Calu3 (cell line): ENCODE data around the gene POLR1G. TPM values are rescaled to one million over a fixed set of nuclear protein-coding genes. Genes with fewer than 3 reads are reported as not detected.

Source experiments
- BruUV-seq: library from RNA; stranded (reverse); fragments of 400-500 nt; replicated peaks from 2 replicates; lab custom pipeline; 2021; lab: Mats Ljungman, UMichigan
- CTCF ChIA-PET: fragments of 300-600 bp; sonication (Branson Sonifier 250); formaldehyde crosslinking; loops from one replicate; lab custom pipeline; 2022; ENCODE audit warnings: antibody characterized with exemption; lab: Charles Lee
- DNase-seq: peaks from one replicate; pipeline ENCODE4 v3.0.0; 2022
- H3K27ac Mint-ChIP-seq: one replicate; pipeline ENCODE4 v1.8.0; 2022; ENCODE audit warnings: mixed read lengths; ENCODE audit not compliant: unreplicated experiment
- H3K27me3 Mint-ChIP-seq: one replicate; pipeline ENCODE4 v1.8.0; 2022; ENCODE audit warnings: mixed read lengths; ENCODE audit not compliant: unreplicated experiment
- H3K36me3 Mint-ChIP-seq: one replicate; pipeline ENCODE4 v1.8.0; 2022; ENCODE audit warnings: mild to moderate bottlenecking, moderate library complexity, mixed read lengths; ENCODE audit not compliant: insufficient read depth, unreplicated experiment
- H3K4me1 Mint-ChIP-seq: one replicate; pipeline ENCODE4 v1.8.0; 2022; ENCODE audit warnings: mild to moderate bottlenecking, low read depth, mixed read lengths; ENCODE audit not compliant: unreplicated experiment
- H3K4me3 Mint-ChIP-seq: one replicate; pipeline ENCODE4 v1.8.0; 2022; ENCODE audit warnings: mild to moderate bottlenecking, low read depth, moderate library complexity, mixed read lengths; ENCODE audit not compliant: unreplicated experiment
- H3K9me3 Mint-ChIP-seq: one replicate; pipeline ENCODE4 v1.8.0; 2022; ENCODE audit warnings: low read depth, mixed read lengths; ENCODE audit not compliant: unreplicated experiment
- intact Hi-C: fragments of 100-400 bp; cut with micrococcal nuclease; formaldehyde crosslinking; loops from one replicate; pipeline ENCODE4 v1.10.0; 2022; ENCODE audit not compliant: unreplicated experiment
- total RNA-seq: library from RNA; stranded (reverse); gene quantifications from 2 replicates; pipeline ENCODE4 v1.2.3, GENCODE V29; 2022
- TF ChIP-seq, protein P1 (sequence below): fragments of 200-600 bp; IDR thresholded peaks from one replicate; pipeline ENCODE4 v1.8.0; 2022; ENCODE audit warnings: antibody characterized with exemption; ENCODE audit not compliant: unreplicated experiment

Gene POLR1G
- total RNA-seq, 1 experiment from 2014 or later: 25.8 TPM

DNA sequence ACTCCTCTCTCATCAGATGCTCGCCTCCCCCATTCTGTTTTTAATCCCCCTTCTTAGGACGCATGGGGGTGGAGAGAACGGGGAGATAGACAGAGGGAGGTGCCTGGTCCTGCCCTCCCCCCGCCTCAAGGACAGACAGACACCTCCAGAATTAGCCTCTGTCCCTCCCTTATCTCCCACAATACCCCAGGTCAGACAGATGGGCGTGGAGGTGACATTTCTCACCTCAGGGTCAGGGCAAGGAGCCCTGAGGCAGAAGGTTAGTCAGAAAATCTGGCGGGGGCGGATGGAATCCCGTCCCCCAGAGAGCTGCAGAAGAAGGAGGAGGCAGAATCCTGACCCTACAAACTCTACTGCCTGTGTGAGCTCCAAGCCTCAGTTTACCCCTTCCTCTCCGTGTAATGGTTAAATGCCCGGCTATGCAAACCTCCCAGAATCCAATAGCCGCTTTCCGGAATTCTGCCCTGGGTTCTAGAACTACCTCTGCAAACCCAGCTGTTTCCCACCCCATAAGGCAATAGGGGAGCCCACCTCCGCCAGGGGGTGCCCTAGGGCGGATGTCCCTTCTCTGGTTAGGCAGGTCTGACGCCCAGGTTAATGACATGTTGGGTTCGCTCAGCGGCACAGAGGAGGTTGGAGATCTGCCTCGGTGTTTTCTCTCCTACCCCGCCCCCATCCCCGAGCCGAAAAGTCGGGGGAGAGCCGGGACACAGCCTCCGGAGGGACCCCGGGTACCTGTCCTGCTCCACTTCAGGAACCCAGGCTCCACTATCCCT lies 2.5 kb upstream of the POLR1G start:
- peak; percentile 97 for DNase-seq
- H3K36me3 Mint-ChIP-seq: peaks cover 78% of the 10 kb centered on the region
- CTCF ChIA-PET: interaction anchor here (0.6 to 3.7 kb wide), 10 partner anchors 10 to 226 kb away, joined by 3 to 55 read pairs (median 7); partner anchors contain the start of genes BLOC1S3, ERCC1 and TRAPPC6A
- BruUV-seq: no TSS peak
- TF ChIP-seq, protein P1, sequence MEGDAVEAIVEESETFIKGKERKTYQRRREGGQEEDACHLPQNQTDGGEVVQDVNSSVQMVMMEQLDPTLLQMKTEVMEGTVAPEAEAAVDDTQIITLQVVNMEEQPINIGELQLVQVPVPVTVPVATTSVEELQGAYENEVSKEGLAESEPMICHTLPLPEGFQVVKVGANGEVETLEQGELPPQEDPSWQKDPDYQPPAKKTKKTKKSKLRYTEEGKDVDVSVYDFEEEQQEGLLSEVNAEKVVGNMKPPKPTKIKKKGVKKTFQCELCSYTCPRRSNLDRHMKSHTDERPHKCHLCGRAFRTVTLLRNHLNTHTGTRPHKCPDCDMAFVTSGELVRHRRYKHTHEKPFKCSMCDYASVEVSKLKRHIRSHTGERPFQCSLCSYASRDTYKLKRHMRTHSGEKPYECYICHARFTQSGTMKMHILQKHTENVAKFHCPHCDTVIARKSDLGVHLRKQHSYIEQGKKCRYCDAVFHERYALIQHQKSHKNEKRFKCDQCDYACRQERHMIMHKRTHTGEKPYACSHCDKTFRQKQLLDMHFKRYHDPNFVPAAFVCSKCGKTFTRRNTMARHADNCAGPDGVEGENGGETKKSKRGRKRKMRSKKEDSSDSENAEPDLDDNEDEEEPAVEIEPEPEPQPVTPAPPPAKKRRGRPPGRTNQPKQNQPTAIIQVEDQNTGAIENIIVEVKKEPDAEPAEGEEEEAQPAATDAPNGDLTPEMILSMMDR: peak; percentile 90
- H3K4me3 Mint-ChIP-seq: peak overlapping the region; percentile 92
- peaks cover 26% of the 10 kb centered on the region for H3K4me1 Mint-ChIP-seq
- intact Hi-C loops: loop anchor here (1.0 to 2.0 kb wide), 2 partner anchors 21 to 74 kb away; no protein-coding TSS in a partner anchor
- no peaks in the 10 kb centered on the region for H3K27me3 Mint-ChIP-seq
- H3K27ac Mint-ChIP-seq: peak overlapping the region; percentile 89
- H3K9me3 Mint-ChIP-seq: no peaks in the 10 kb centered on the region

DNA sequence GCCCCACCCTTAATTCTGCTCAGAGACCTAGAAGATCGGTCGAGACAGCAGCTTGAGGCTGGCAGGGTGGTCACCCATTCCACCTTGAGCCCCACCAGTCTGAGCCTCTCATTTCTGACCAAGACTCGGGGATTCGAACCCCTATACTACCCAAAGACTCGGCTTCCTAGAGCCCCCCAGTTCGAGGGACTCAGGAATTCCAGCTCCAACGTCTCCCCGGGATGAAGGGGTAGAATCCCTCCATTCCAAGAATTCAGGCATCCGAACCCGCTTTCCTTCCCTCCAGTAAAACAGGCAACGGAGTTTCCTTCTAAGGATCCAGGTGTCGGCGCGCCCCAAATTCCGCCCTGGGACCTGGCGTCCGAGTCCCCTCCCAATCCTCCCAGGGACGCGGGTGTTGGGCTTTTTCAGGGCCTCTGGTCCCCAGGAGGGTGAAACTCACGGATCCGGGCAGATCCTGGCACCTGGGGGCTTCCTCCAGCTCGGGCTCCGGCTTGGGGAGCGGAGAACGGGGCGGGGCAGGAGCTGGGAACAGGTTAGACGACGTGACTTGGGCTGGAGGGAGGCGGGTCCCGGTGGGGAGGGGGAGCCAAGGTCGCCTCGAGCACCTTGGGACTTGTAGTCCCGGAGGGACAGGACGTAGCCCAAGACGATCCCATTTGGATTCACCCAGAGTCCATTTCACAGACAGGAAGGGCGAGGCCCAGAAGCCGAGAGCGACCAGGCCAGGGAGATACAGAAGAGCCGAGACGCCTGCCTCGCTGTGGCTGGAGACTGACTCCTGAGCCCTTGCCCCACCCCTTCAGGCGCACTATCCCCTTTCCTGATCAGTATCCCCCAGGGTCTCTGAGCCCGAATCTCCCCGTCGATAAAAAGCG lies 1.6 kb upstream of the POLR1G start, which contains the start of gene PPP1R13L:
PPP1R13L (minus strand) TSS at position 513 of the 878 bp plus-strand sequence. CDS start 6,751 bp downstream, outside the sequence.
- H3K27ac Mint-ChIP-seq: peak within 1 kb of the TSS; percentile 89
- BruUV-seq: TSS peak; percentile 66
- peak; percentile 98 for DNase-seq
- peak within 1 kb of the TSS; percentile 92 for H3K4me3 Mint-ChIP-seq
- intact Hi-C loops: loop anchor here (2.0 kb wide), 1 partner anchor 20 kb away; no protein-coding TSS in a partner anchor
- TF ChIP-seq, protein P1: no peak
- H3K27me3 Mint-ChIP-seq: no peaks in the 10 kb centered on the region
- peaks cover 27% of the 10 kb centered on the region for H3K4me1 Mint-ChIP-seq
- CTCF ChIA-PET: interaction anchor here (0.8 to 3.7 kb wide), 8 partner anchors 20 to 226 kb away, joined by 3 to 55 read pairs (median 7); partner anchors contain the start of genes BLOC1S3, ERCC1 and TRAPPC6A
- no peaks in the 10 kb centered on the region for H3K9me3 Mint-ChIP-seq
- H3K36me3 Mint-ChIP-seq: peaks cover 70% of the 10 kb centered on the region

DNA sequence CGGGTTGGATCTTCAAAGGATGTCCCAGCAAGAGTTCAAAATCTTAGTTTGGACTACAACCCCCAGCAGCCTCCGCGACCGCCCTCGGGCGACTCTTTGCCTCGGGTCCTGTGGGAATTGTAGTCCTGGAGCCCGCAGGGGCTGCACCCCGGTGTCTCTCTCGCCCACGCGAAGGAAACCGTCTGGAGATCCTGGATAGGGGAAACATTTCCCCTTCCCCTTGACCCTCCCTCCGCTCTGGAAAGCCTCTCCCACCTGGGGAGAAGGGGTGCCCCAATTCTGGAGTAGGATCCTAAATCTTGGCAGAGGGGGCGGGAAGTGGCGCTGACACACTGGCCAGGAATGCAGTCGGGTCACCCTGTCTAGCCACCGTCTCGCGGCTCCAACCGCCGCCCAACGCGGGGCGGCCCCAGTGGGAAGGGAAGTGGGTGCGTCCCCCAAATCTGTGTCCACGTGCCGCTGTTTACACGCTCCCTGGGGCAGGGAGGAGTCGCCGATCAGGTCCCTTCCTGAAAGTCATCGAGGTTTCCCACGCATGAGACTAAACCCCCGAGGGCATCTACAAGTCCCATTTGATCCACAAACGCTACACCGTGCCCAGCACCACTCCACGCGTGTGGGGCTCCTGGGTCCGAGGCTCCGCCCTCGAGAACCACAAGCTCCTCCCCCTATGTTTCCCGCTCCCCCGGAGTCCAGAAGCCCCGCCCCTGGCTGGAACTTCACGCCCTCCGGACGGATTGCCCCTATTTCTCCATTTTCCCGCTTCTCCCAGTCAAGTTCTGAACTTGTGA lies 814 bp upstream of the POLR1G start:
- intact Hi-C loops: loop anchor here (2.0 kb wide), 1 partner anchor 19 kb away; no protein-coding TSS in a partner anchor
- Mint-ChIP-seq H3K27ac (peak overlapping the region; percentile 89), H3K36me3 (peaks cover 69% of the 10 kb centered on the region), H3K4me3 (peak overlapping the region; percentile 92), H3K4me1 (peaks cover 27% of the 10 kb centered on the region), H3K27me3 (no peaks in the 10 kb centered on the region), H3K9me3 (no peaks in the 10 kb centered on the region)
- CTCF ChIA-PET: interaction anchor here (0.6 to 3.7 kb wide), 6 partner anchors 19 to 73 kb away, joined by 3 to 55 read pairs (median 6); partner anchors contain the start of genes ERCC1 and FOSB
- TF ChIP-seq, protein P1: no peak
- peak; percentile 95 for DNase-seq
- no TSS peak for BruUV-seq
